Central memory CD4-positive, alpha-beta T cell (primary cell): ENCODE results near the gene IGSF9.
"Not testable (repeated sequence)": the region's sequence is repeated elsewhere in the genome, so short reads cannot be mapped to it uniquely, and the experiment has no call there.

Source experiments
- DNase-seq: peaks from one replicate; pipeline ENCODE4 v3.0.0; 2022

Gene IGSF9

DNA sequence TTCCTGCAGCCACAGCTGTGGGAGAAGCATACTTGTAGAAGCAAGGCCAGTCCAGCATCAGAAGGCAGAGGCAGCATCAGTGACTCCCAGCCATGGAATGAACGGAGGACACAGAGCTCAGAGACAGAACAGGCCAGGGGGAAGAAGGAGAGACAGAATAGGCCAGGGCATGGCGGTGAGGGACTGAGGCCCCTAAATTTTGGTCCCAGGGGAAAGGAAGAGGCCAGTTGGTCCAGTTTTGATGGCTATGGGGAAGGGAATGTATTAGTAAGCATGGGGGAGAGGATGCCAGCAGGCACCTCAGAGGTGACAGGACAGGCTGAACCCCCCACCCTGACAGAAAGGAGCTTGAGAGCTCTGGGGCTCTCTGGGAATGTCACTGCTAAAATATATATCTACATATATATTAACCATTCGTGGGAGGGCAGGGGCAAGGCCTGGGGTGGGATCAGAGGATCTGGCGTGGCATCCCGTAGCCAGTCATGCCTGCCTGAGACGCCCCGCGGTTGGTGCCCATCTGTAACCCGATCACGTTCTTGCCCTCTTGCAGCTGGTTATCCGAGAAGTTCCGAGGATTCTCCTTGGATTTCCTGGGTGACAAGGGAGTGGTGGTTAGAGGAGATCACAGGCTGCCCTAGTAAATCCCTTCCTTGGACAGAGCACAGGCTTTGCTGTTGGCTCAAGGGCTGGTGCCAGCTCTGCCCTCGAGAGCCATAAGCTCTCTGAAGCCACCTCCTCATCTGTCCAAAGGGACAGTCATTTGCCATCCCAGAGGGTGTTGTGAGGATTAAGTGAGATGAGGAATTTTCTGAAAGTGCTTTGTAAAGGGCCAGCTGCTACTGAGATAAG is 26.8 kb downstream of the IGSF9 start:
- no peak for DNase-seq

DNA sequence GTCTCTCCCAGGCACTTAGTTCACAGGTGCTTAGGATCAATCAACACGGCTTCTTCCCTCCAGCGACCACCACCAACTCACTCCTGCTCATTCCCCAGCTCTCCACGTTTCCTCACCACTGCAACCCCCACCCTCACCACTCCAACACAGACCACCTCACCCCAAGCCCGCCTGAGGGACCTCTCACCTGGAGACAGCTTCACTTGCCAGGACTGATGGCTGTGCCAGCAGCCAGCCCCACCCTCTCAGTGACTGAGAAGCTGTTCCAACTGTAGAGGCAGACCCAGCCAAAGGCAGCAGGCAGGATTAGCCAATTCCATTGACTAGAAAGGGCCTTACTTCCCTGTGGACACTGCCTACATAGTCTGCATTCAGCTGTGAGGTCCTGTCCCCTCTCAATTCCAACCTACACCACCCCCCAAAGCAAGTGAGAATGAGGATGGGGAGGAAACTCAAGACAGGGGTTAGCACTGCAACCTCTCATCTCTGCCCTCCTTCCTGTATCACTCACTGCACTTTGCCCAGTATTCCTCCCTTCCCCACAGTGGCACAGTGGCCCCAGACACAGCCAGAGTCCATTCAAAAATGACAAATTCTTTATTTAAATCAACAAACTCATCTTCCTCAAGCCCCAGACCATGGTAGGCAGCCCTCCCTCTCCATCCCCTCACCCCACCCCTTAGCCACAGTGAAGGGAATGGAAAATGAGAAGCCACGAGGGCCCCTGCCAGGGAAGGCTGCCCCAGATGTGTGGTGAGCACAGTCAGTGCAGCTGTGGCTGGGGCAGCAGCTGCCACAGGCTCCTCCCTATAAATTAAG is 27.7 kb downstream of the IGSF9 start:
- no peak for DNase-seq

DNA sequence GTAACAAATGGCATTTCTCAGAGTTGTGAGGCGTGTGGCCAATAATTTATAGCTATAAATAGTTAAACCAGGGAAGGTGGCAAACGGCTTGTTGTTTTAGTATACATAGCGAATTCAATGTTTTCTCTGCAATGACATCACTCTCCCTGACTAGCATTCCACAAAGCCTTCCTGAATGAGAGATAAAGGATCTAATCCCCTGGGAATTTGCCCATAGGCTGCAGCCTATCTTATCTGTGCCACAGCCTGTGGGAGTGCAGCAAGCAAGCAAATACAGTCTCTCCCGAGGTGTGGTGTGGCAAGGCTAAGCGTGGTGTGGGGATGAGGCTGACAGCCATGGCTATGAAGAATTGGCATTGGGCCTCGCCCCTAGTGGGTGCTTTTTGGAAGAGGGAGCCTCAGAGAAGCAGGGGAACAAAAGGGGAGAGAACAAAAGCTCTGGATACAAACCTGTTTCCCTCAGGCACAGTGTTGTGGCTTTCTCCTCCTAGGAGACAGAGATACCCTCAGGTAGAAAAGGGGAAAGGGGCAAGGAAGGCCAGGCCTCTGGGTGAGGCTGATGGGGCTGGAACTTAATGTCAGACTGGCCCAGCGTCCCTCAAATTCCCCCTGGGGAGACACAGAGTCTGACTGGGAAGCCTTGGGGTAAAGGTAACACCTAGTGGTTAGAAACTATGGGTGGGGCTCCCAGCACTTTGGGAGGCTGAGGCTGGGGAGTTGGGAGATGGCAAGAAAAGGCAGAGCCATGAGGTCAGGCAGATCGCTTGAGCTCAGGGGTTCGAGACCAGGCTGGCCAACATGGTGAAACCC is 29.0 kb downstream of the IGSF9 start:
- no peak for DNase-seq

DNA sequence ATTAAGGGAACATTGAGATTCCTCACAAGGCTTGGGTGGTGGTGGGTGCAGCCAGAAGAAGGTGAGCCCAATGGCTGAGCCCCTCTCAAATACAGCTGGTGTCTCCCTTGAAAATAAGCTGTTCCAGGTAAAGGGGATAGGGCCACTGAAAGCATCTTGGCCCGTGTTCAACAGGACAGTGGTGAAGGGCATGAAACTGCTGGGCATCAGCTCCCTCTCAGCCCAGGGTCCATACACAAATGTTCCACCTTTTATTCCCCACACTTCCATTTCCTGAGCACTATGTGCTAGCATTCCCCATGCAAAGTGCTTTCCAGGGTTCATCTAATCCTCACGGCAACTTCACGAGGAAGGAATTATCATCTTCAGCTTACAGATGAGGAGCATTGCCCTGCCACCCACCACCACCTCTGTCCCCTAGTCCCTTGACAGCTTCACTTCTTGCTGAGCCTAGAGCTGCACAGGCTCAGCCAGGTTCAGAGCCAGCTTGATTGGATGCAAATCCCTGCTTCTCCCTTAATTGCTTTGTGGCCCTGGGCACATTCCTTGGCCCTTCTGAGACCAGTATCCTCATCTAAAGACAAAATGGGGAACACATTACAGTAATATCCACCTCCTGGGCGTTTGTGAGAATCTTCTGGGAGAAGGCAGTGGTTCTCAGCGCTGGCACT is 29.7 kb downstream of the IGSF9 start:
- DNase-seq = no peak

DNA sequence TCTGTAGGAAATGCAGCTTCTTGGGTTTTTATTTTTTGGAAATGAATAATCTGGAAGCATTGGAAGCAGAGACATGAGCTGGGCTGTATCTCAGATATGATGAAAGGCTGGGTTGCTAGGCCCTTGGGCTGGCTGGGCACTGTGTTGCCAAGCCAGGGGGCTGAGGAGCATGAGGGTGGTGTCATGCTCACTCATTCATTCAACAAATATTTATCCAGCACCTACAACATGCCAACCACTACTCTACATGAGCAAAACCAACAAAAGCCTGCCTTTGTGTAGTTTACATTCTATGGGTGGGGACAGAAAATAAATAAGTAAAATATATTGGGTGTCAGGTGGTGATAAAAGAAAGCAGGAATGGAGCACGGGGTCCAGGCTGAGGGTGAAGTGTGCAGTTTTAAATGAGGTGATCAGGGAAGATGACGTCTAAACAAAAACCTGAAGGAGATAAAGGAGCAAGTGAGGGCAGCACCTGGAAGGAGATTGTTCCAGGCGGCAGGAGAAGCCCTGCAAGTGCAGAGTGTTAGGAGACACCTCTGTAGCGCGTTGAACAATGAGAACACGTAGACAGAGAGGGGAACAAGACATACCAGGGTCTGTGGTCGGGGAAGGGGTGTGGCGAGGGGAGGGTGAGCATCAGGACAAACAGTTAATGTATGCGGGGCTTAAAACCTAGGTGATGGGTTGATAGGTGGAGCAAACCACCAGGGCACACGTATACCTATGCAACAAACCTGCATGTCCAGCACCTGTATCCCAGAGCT is 31.0 kb downstream of the IGSF9 start:
- no peak for DNase-seq

DNA sequence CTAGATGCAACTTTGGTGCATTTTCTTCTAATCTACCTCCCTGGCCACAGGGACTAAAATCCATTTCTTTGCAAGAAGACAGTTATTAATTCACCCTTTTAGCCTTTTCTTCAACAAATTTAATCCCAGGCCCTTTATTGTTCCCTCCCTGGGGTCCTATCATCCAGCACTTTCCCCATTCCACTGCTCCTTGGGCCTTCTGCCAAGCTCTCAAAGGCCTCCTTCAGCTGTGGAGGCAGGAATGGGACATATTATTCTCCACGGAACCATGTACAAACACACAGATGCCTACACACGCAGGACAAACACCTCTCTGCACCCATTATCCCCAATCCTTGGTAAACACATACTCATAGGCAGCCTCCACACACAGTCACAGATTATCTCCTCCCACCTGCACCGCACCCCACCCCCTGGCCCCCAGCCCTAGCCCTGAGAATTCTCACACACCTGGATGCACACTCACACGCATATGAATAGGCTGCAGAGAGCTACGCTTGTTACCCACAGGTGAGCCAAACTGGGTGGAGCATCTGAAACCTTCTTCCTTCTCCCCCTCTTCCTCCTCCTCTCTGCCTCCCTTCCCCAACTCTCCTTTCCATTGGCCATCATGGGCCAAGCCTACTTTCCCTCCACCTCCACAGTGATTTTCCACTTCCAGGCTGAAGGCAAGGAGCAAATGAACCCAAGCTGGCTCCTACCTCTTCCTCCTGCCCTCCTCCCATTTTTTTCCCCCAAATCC is 31.8 kb downstream of the IGSF9 start:
- DNase-seq = no peak

DNA sequence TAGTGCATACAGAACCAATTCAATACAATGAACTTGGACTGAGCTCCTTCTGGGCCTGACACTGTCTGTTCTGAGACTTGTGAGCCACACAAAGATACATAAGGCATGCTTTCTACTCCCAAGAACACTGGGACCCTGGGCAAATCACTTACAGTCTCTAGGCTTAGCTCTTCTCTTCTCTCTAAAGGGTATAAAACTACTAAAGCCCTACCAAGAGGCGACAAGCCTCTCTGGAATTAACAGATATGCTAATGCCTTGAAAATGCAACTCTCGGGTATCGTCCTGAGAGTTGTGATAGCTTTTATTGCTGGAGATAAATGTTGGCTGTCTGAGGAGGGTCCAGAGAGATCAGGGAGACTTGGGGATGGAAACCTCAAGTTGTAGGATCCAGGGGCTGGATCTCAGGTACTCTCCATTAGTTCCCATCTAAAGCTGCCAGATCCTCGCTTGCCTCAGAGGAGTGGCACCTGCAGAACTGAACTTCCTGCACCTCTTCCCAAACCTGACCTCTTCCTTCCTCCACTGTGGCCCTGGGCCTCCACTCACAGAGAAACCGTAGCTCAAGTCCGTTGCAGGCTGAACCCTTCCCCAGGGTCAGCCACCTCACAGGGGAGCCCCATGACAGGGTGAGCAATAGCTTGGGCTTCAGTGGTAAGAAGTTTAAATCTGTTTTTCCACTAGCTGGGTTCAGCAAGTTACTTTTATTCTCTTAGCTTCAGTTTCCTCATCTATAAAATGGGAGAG is 33.9 kb downstream of the IGSF9 start:
- no peak for DNase-seq

DNA sequence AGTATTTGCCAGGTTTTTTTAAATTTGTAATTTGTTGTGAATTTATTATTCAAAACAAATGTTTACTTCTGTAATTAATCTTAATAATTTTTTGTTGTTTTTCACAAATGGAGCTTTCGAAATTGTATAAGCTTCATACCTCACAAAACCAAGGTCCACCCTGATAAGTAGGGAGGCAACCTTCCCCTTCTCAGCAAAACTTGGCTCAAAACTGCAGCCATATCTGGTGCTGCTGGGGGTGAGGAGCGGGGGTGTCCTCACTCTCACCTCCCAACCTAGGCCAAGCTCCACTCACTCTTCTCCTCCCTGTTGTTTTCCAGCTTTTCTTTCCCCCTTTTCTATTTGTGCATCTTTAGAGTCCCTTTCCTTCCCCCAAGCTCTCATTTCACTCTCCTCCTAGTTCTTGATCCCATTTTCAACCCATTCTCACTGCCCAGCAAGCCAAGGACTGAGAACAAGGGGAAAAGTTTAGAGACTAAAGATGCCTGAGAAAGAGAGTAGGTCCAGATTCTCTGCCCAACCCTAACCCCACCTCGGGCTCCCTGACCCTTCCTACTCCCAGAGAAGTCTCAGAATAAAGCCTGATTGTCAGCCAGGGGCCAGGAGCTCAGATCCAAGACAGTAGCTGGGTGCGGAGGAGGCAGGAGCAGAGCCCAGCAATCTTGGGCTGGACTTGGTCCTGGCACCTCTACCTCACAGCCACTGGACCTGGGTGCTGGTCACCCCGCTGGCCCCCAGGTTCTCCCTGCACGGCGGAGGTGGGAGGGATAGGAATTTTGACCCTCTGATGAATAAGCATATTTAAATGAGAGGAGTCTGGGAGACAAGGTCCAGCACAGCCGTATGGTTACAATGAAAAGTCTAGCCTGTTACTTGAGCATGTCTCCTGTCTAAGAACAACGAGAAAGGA is 37.1 kb downstream of the IGSF9 start:
- no peak for DNase-seq

DNA sequence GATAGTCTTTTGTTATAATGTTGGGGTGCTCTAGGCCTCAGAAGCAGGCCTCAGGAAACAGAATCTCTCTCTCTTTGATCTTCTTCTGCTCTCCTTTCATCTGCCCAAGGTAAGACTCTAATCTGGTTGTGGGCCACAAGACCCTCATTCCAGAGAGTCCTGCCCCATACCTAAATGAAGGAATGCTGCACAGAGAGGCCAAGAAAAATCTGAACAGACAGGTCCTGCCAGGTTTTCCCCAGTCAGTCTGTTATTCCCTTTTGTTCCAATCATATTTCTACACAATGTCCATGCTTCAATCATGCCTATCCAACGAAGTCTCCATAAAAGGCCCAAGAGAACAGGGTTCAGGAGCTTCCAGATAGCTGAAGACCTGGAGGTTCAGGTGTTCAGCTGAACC is 38.5 kb downstream of the IGSF9 start:
- no peak for DNase-seq

DNA sequence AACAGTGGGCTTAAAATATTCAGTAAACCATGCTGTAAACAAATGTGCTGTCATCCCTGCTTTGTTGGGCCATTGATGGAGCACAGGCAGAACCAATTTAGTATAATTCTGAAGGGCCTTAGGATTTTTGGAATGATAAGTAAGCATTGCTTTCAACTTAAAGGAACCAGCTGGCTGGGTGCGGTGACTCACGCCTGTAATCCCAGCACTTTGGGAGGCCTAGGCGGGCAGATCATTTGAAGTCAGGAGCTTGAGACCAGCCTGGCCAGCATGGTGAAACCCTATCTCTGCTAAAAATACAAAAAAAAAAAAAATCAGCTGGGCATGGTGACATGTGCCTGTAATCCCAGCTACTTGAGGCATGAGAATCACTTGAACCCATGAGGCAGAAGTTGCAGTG is 41.4 kb downstream of the IGSF9 start:
- not testable (repeated sequence) for DNase-seq

DNA sequence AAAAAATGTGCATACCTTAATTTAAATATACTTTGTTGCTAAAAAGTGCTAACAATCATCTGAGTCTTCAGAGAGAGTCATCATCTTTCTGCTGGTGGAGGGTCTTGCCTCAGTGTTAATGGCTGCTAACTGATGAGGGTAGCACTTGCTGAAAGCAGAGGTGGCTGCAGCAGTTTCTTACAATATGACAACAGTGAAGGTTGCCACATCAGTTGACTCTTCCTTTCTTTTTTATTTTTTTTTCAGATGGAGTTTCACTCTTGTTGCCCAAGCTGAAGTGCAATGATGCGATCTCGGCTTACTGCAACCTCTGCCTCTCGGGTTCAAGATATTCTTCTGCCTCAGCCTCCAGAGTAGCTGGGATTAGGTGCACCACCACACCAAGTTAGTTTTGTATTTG is 42.9 kb downstream of the IGSF9 start:
- no peak for DNase-seq

DNA sequence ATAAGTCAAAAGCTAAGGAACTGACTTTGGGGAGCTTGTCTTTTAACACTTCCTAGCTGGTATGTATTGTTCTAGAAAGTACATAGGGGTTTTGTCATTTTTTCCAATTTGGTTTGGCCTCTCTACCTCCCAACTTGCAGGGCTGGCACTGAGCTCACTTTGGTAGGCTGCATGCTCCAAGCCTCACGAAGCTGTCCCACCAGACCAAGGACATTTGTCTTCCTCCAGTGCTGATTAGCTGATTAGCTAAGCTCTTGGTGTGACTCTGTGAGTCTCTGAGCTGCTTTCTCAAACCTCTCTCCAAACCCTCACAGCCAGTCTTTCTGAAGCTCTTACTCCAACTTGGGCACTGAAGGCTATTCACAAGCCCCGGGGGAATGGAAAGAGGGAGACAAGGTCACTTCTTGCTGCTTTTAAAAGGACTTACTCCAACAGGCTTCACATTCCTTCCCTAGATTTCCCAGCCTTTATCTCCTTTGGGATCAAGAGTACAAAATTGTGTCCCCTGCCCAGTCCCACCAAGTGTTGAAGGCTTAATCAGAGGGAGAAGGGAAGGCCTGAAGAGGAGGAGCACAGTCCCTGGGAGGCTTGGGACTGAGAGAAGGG is 44.6 kb downstream of the IGSF9 start:
- DNase-seq = no peak

DNA sequence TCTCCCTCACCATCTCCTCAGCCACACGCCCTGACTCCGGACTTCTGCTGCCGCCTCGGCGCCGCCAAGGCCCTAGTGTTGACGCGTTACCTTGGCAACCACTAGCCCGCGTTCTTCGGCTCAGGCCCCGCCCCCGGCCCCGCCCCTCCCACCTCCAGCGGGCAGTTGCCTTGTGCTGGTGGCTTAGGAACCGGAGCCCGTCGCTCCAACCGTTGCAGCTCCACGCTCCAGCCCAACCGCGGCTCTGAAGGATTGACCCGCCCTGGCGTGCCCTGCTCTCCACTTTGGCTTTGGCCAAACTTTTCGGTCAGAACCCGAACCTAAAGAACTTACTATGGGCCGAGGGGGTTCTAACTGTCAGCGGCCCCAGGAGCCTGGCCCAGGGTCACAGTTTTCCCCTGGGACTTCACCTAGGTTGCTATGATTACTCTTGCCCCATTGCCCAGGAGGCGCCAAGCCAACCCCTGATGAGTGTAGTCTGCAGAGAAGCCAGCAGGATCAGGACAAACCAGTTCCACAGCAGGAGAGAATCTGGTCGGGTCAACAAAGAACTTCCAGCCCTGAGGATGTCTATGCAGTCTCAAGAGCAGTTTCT is 45.2 kb downstream of the IGSF9 start, which contains the start of gene CFAP45:
Gene CFAP45 (minus strand): TSS at position 80 of the 595 bp plus-strand sequence. CDS start 67 bp downstream, at position 13.
- DNase-seq = no peak

DNA sequence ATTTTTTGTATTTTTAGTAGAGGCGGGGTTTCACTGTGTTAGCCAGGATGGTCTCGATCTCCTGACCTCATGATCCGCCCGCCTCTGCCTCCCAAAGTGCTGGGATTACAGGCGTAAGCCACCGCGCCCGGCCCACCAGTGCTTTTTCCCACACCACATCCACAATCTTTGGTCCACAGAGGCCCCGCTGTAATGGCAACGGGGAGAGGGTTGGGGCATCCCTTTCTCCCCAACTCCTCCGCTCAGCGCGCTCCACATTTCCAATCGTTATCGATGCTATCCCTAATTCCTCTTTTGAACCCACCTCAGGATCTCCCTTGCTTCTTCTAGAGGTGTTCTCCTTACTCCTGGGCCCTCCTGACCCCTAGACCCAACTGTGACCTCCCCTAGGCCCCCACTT is 45.8 kb downstream of the IGSF9 start:
- DNase-seq = not testable (repeated sequence)

DNA sequence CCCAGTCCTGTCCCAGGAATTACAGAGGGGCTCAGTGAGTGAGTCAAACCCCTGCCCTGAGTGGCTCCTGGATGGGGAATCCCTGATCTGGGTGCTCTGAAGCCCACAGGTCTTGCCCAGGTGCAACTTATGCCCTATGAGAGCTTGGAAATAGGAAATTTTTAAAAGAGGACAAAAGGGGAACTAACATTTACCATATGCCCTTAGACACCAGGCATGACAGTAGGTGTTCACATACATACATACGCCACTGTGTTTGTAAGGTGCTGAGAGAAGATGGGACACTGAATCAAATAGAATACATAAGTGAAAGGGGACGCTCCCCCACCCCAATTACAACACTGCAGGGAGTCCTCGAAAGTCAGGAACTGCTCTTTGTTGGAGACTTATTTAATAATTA is 46.9 kb downstream of the IGSF9 start:
- DNase-seq = no peak

DNA sequence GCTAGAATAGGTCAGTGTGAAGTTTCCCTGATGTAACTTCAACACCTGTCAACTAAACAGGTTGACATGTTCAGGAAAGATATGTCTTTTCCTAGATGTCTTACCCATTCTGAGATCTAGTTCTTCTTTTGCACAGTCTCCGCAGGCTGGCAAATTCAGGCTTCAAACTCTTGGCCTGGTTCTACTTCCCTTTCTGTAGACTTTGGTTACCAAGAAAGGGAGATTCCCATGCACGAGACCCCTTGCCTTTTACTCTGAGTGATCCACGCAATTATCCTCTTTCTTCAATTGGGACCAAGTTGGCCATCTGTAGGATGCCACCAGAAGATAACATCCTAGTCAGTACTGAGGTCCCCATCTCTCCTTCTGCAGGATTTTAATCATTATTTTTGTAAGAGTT is 47.5 kb downstream of the IGSF9 start:
- no peak for DNase-seq

DNA sequence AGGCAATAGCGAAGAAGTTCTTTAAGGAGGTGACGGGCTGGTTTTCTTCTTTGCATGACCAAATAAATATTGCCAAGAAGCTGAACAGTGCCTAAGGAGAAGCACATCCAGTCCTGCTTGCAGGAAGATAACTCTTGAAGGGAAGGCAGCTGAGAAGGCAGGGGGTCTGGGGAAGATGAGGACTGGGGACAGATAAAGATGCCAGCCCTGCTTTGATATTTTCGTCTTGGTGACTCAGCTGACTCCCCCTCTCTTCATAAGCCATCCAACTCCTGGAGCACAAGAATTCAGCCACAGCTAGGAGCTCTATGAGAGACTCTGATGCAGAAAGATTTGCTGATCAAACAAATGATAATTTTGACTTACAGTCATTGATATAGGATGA is 48.9 kb downstream of the IGSF9 start:
- no peak for DNase-seq

DNA sequence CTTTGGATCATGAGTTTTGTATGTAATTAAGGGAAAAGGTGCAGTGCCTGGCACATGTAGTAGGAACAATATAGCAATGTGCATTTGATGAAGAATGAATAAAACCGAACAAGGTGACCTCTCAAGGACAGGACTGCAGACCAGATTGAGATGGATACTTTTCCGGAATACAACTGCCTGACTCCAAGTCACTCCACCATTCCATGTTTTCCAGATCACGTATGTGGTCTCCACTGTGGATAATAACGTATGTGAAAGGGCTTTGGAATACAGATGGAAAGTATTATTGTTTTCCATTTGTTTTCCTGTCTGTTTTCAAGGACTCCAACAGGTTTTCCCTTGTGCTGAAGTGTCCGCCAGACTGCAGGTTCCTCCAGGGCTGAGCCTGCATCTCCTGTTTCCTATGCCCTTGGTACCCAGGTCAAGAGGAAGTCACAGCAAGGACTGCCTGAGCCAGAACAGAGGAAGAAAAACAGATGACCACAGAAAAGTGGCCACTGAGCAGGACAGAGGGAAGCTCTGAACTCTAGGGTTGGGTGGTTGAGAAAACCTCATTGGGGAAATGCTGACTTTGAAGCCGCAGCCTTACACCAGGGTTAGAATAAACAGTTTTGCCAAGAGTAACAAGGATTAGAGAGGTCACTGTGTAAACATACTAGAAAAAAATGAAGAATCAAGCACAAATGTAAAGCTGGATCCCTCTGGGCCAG is 49.4 kb downstream of the IGSF9 start:
- DNase-seq = no peak
